HAP-1 (cell line): ENCODE data around the gene MVD.
"Not testable (repeated sequence)": the region's sequence is repeated elsewhere in the genome, so short reads cannot be mapped to it uniquely, and the experiment has no call there.

ENCODE experiments used
- DNase-seq, 2 experiments: peaks; one replicate each; pipeline ENCODE4 v3.0.0-alpha.2; 2016 to 2020; ENCODE audit warnings: low spot score in 2 of 2
- H3K27me3 ChIP-seq: fragments of 250-450 bp; sonication (Bioruptor Pico); 2 replicates; pipeline ENCODE4 v1.5.1; 2020; ENCODE audit warnings: low read depth, mild to moderate bottlenecking, moderate library complexity
- H3K36me3 ChIP-seq: fragments of 250-450 bp; sonication (Bioruptor Pico); replicated peaks from 2 replicates; pipeline ENCODE4 v1.5.1; 2020; ENCODE audit warnings: mild to moderate bottlenecking
- H3K4me1 ChIP-seq: fragments of 250-450 bp; sonication (Bioruptor Pico); 2 replicates; pipeline ENCODE4 v1.5.1; 2020; ENCODE audit warnings: mild to moderate bottlenecking
- H3K4me3 ChIP-seq: fragments of 250-450 bp; sonication (Bioruptor Pico); 2 replicates; pipeline ENCODE4 v1.5.1; 2020; ENCODE audit warnings: mild to moderate bottlenecking, moderate library complexity
- H3K9me3 ChIP-seq: fragments of 250-450 bp; sonication (Bioruptor Pico); 2 replicates; pipeline ENCODE4 v1.5.1; 2020; ENCODE audit warnings: mild to moderate bottlenecking, moderate library complexity
- in situ Hi-C: fragments of 300-500 bp; cut with MboI; formaldehyde crosslinking; loops from 3 replicates; pipeline ENCODE4 v1.14.3; 2020; ENCODE audit warnings: low sequenced_read_pairs, inconsistent platforms, mixed read lengths

Gene MVD

GRCh38 chr16:88681709-88682451 is 19.0 kb upstream of the MVD start:
- in situ Hi-C loops: no loop called here
- no peak for DNase-seq
- no peak overlapping the region for H3K4me3 ChIP-seq

GRCh38 chr16:88681084-88681680 is 18.3 kb upstream of the MVD start:
- DNase-seq: peak in 1 of 2 experiments; percentile 50
- Histone ChIP-seq H3K9me3 (no peaks in the 10 kb centered on the region), H3K27me3 (peaks cover 8% of the 10 kb centered on the region), H3K4me1 (0 out of 2 replicates have a peak, but pooled peaks cover 5% of the 10 kb centered on the region), H3K4me3 (no peak overlapping the region), H3K36me3 (no peaks in the 10 kb centered on the region)
- in situ Hi-C loops: no loop called here

More at GRCh38 chr16:88681709-88682451, 19.0 kb upstream of the MVD start:
- peaks cover 8% of the 10 kb centered on the region for H3K27me3 ChIP-seq
- no peaks in the 10 kb centered on the region for H3K36me3 ChIP-seq
- H3K4me1 ChIP-seq: peaks cover 5% of the 10 kb centered on the region; the same call in 1 of the 2 replicates
- no peaks in the 10 kb centered on the region for H3K9me3 ChIP-seq

GRCh38 chr16:88680554-88681083 is 17.7 kb upstream of the MVD start:
- Histone ChIP-seq H3K27me3 (peaks cover 7% of the 10 kb centered on the region), H3K4me3 (no peak overlapping the region), H3K9me3 (no peaks in the 10 kb centered on the region), H3K4me1 (0 out of 2 replicates have a peak, but pooled peaks cover 4% of the 10 kb centered on the region), H3K36me3 (no peaks in the 10 kb centered on the region)
- in situ Hi-C loops: no loop called here
- no peak for DNase-seq

- Histone ChIP-seq H3K36me3 (no peaks in the 10 kb centered on the region), H3K9me3 (no peaks in the 10 kb centered on the region), H3K4me3 (no peak overlapping the region), H3K27me3 (no peaks in the 10 kb centered on the region), H3K4me1 (no peaks in the 10 kb centered on the region)
- no peak for DNase-seq
- in situ Hi-C loops: no loop called here
These were observed 15.5 kb upstream of the MVD start for GRCh38 chr16:88678224-88678979.

GRCh38 chr16:88677721-88678120 is 14.8 kb upstream of the MVD start:
- Histone ChIP-seq H3K4me3 (no peak overlapping the region), H3K4me1 (no peaks in the 10 kb centered on the region), H3K27me3 (no peaks in the 10 kb centered on the region), H3K36me3 (no peaks in the 10 kb centered on the region), H3K9me3 (no peaks in the 10 kb centered on the region)
- DNase-seq: no peak
- in situ Hi-C loops: no loop called here

- Histone ChIP-seq H3K27me3 (no peaks in the 10 kb centered on the region), H3K4me3 (no peak overlapping the region), H3K9me3 (no peaks in the 10 kb centered on the region), H3K36me3 (no peaks in the 10 kb centered on the region), H3K4me1 (no peaks in the 10 kb centered on the region)
- no peak for DNase-seq
- in situ Hi-C loops: no loop called here
These were observed 13.8 kb upstream of the MVD start for GRCh38 chr16:88676502-88677242.

GRCh38 chr16:88673716-88674379 is 11.0 kb upstream of the MVD start:
- in situ Hi-C loops: no loop called here
- Histone ChIP-seq H3K27me3 (no peaks in the 10 kb centered on the region), H3K9me3 (no peaks in the 10 kb centered on the region), H3K36me3 (no peaks in the 10 kb centered on the region), H3K4me3 (no peak overlapping the region), H3K4me1 (no peaks in the 10 kb centered on the region)
- DNase-seq: no peak

GRCh38 chr16:88672776-88673175 is 9.9 kb upstream of the MVD start:
- in situ Hi-C loops: no loop called here
- Histone ChIP-seq H3K27me3 (no peaks in the 10 kb centered on the region), H3K4me1 (no peaks in the 10 kb centered on the region), H3K36me3 (no peaks in the 10 kb centered on the region), H3K4me3 (no peak overlapping the region), H3K9me3 (no peaks in the 10 kb centered on the region)
- peak in 1 of 2 experiments; percentile 58 for DNase-seq

GRCh38 chr16:88671806-88672205 is 8.9 kb upstream of the MVD start:
- Histone ChIP-seq H3K4me1 (no peaks in the 10 kb centered on the region), H3K36me3 (no peaks in the 10 kb centered on the region), H3K27me3 (no peaks in the 10 kb centered on the region), H3K9me3 (no peaks in the 10 kb centered on the region), H3K4me3 (no peak overlapping the region)
- no peak for DNase-seq
- in situ Hi-C loops: no loop called here

- no peaks in the 10 kb centered on the region for H3K36me3 ChIP-seq
- H3K9me3 ChIP-seq: no peaks in the 10 kb centered on the region
- no peak for DNase-seq
- no peaks in the 10 kb centered on the region for H3K4me1 ChIP-seq
- in situ Hi-C loops: no loop called here
- H3K27me3 ChIP-seq: no peaks in the 10 kb centered on the region
- no peak overlapping the region for H3K4me3 ChIP-seq
These were observed 7.1 kb upstream of the MVD start for GRCh38 chr16:88669980-88670379.

GRCh38 chr16:88669493-88669892 is 6.6 kb upstream of the MVD start:
- H3K4me3 ChIP-seq, H3K27me3 ChIP-seq, H3K4me1 ChIP-seq, H3K9me3 ChIP-seq, H3K36me3 ChIP-seq, in situ Hi-C loops, DNase-seq: not testable (repeated sequence)

GRCh38 chr16:88667461-88667860 is 4.6 kb upstream of the MVD start:
- Histone ChIP-seq H3K4me1 (no peaks in the 10 kb centered on the region), H3K27me3 (no peaks in the 10 kb centered on the region), H3K4me3 (no peak overlapping the region), H3K36me3 (no peaks in the 10 kb centered on the region), H3K9me3 (no peaks in the 10 kb centered on the region)
- in situ Hi-C loops: no loop called here
- no peak for DNase-seq

GRCh38 chr16:88665570-88665969 is 2.7 kb upstream of the MVD start:
- no peak overlapping the region for H3K4me3 ChIP-seq
- no peaks in the 10 kb centered on the region for H3K9me3 ChIP-seq
- H3K27me3 ChIP-seq: no peaks in the 10 kb centered on the region
- DNase-seq: no peak
- peaks cover 7% of the 10 kb centered on the region for H3K4me1 ChIP-seq
- no peaks in the 10 kb centered on the region for H3K36me3 ChIP-seq
- in situ Hi-C loops: no loop called here
